Renal cortex interstitium (tissue), 11 donors: Measurements from ENCODE around the gene SFTPD. TPM values are rescaled to one million over a fixed set of nuclear protein-coding genes. Genes with fewer than 3 reads are reported as not detected.
A peak's percentile ranks its signal among the peaks of the same experiment; 100 is the strongest.

Experiments used
- DNase-seq, 11 donors: peaks; one replicate each; pipeline ENCODE4 v3.0.0-alpha.2; 2013; ENCODE audit warnings: low read depth in 9 of 11, low spot score in 4 of 11; ENCODE audit errors: extremely low read depth in 1 of 11
- polyA plus RNA-seq, 3 donors: library from polyadenylated mRNA; unstranded; fragments of 120-200 nt; gene quantifications; one replicate each; pipeline ENCODE4 v1.2.1, GENCODE V29; 2013; ENCODE audit not compliant: insufficient read length in 3 of 3

Gene SFTPD
- polyA plus RNA-seq, 3 donors = 0.68 to 2.1 (median 0.78) TPM

- DNase-seq = peak in 4 of 11 donors; percentile 4 to 28 (median 9)
Observed at GRCh38 chr10:79888984-79889383, 59.9 kb downstream of the SFTPD start.

Other genes with a start within 250 kb of the SFTPD start
- gene NUTM2B, start 245.9 kb downstream of the SFTPD start, polyA plus RNA-seq = 1 to 10 TPM; 1.2 to 2.7 (median 1.9) TPM
- under 1 TPM; 0.51 to 0.59 (median 0.56) TPM for gene NUTM2E, start 122.4 kb downstream of the SFTPD start, polyA plus RNA-seq
- 10 to 100 TPM; 51.3 to 63.5 (median 60.1) TPM for gene TMEM254, start 129.6 kb upstream of the SFTPD start, polyA plus RNA-seq
- gene PLAC9, start 183.6 kb upstream of the SFTPD start, polyA plus RNA-seq = 10 to 100 TPM; 16.4 to 29.3 (median 27.7) TPM